GM12878 (cell line): ENCODE data around the gene KCNQ1.

Experiments
- GABPA ChIP-seq: IDR thresholded peaks from 2 replicates; pipeline ENCODE4 v1.6.1; 2014; ENCODE audit warnings: antibody characterized with exemption, low read depth, mild to moderate bottlenecking, inconsistent platforms
- SMAD1 ChIP-seq: fragments of 450-650 bp; IDR thresholded peaks from 2 replicates; pipeline ENCODE4 v1.6.1; 2018; ENCODE audit warnings: mild to moderate bottlenecking, low read depth; ENCODE audit not compliant: partially characterized antibody
- TF ChIP-seq, protein P1 (sequence below): IDR thresholded peaks from 2 replicates; pipeline ENCODE4 v1.6.1; 2012; ENCODE audit warnings: low read length, inconsistent platforms

DNA sequence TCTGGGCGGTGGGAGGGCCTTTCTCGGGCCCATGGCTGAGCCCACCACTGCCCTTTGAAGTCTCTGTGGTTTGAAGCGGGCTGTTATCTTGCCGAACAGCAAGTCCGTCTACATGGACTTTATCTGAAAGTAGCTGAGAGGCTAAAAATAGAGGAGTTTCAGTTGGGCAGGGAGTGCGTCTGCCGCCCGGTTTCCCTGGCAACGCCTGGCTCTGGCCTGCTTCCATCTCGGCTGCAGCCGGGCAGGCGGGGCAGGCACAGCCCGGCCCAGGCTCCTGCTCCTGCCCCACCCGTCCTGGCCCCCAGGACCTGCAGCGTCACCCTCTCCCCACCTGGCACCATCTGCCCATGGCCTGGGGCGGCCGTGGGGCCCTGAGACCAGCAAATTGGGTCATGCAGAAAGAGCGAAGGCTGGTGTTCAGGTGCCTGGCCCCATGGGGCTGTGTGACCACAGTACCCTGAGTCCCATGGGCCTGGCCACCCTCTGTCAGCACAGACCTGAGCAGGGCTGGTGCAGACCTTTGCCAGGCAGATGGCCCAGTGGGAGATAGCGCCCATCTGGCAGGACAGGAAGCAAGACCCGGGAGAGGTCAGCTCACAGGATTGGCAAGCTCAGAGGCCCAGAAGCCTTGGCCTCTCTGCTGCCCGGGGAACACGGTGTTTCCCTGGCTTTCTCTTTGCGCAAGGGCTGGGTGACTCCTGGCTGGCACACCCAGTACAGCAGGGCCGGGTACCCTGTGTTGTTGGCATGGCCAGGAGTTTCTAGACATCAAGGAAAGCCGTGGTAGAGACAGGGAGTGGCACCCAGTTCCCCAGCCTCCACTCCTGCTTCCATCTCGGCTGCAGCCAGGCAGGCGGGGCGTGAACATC lies 334.1 kb downstream of the KCNQ1 start:
- TF ChIP-seq GABPA (no peak), SMAD1 (no peak)
- TF ChIP-seq, protein P1, sequence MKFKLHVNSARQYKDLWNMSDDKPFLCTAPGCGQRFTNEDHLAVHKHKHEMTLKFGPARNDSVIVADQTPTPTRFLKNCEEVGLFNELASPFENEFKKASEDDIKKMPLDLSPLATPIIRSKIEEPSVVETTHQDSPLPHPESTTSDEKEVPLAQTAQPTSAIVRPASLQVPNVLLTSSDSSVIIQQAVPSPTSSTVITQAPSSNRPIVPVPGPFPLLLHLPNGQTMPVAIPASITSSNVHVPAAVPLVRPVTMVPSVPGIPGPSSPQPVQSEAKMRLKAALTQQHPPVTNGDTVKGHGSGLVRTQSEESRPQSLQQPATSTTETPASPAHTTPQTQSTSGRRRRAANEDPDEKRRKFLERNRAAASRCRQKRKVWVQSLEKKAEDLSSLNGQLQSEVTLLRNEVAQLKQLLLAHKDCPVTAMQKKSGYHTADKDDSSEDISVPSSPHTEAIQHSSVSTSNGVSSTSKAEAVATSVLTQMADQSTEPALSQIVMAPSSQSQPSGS = no peak
